ENCODE data around the gene RFPL1.

RFPL1 gene

GRCh38 chr22:29451863-29452262, 13.5 kb downstream of the RFPL1 start:
- H3K4me1 ChIP-seq = no peaks in the 10 kb centered on the region
- no peak overlapping the region for H3K4me3 ChIP-seq (ENCODE audit: low read depth, low read length)
- TF ChIP-seq, protein P1, sequence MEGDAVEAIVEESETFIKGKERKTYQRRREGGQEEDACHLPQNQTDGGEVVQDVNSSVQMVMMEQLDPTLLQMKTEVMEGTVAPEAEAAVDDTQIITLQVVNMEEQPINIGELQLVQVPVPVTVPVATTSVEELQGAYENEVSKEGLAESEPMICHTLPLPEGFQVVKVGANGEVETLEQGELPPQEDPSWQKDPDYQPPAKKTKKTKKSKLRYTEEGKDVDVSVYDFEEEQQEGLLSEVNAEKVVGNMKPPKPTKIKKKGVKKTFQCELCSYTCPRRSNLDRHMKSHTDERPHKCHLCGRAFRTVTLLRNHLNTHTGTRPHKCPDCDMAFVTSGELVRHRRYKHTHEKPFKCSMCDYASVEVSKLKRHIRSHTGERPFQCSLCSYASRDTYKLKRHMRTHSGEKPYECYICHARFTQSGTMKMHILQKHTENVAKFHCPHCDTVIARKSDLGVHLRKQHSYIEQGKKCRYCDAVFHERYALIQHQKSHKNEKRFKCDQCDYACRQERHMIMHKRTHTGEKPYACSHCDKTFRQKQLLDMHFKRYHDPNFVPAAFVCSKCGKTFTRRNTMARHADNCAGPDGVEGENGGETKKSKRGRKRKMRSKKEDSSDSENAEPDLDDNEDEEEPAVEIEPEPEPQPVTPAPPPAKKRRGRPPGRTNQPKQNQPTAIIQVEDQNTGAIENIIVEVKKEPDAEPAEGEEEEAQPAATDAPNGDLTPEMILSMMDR (IDR thresholded peaks at IDR 0.05) = no peak
- H2AFZ ChIP-seq = no peak overlapping the region
- no peak overlapping the region for H3K27ac ChIP-seq
- no peaks in the 10 kb centered on the region for H3K9me3 ChIP-seq (ENCODE audit: control insufficient read depth, low read length)
- no peaks in the 10 kb centered on the region for H3K79me2 ChIP-seq
- no peak overlapping the region for H3K4me2 ChIP-seq (ENCODE audit: low read length)
- no peaks in the 10 kb centered on the region for H3K36me3 ChIP-seq (ENCODE audit: control insufficient read depth, insufficient read depth, low read length)
- no peaks in the 10 kb centered on the region for H3K27me3 ChIP-seq (ENCODE audit: control insufficient read depth, insufficient read depth, low read length)
- H3K9ac ChIP-seq = no peak overlapping the region

DNA sequence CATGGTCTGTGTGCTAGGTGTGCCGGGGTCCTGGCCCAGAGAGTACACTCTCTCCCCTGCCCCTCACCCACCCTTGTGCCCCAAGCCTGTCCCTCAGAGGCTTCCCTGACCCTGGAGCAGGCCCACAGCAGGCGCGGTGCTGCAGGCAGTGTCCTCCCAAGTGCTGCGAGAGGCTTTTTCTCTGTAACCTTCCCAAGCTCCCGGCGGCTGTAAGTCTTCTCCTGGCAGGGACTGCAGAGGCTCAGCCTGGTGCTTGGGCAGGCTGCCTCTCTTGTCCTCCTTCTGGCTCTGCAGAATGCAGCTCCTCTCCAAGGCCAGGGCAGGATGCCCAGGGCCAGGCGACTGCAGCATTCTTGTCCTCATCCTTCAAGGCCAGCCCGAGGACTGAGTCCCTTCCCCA, 15.9 kb downstream of the RFPL1 start:
- no peaks in the 10 kb centered on the region for H3K9me3 ChIP-seq (ENCODE audit: control insufficient read depth, low read length)
- H3K4me1 ChIP-seq = no peaks in the 10 kb centered on the region
- H2AFZ ChIP-seq = no peak overlapping the region
- H3K79me2 ChIP-seq = no peaks in the 10 kb centered on the region
- no peaks in the 10 kb centered on the region for H3K36me3 ChIP-seq (ENCODE audit: control insufficient read depth, insufficient read depth, low read length)
- no peak overlapping the region for H3K27ac ChIP-seq
- TF ChIP-seq, protein P1 (IDR thresholded peaks at IDR 0.05) = no peak
- H3K9ac ChIP-seq = no peak overlapping the region
- H3K27me3 ChIP-seq (ENCODE audit: control insufficient read depth, insufficient read depth, low read length) = no peaks in the 10 kb centered on the region
- H3K4me3 ChIP-seq (ENCODE audit: low read depth, low read length) = no peak overlapping the region
- H3K4me2 ChIP-seq (ENCODE audit: low read length) = no peak overlapping the region

DNA sequence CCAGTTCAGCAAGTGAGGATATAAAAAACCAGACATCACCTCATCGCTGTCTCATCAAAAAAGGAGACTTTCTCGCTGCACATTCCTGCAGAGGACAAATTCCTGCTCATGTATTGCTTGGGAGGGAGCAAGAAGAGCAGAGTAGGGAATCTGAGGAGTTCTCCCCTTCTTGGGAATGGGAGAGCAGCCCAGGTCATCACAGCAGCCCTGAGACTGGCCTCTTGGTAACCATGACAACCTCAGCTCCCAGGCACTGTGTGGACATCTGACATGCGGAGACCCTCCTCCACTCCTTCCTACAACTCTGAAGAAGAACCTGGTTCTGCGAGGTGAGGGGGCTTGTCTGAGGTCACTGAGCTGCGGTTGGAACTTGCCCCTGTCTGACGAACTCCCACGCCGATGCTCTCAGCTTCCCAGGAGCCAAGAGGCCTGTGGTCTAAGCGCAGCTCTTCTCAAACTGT, 17.9 kb downstream of the RFPL1 start:
- no peaks in the 10 kb centered on the region for H3K36me3 ChIP-seq (ENCODE audit: control insufficient read depth, insufficient read depth, low read length)
- H3K9ac ChIP-seq = no peak overlapping the region
- no peak overlapping the region for H3K4me2 ChIP-seq (ENCODE audit: low read length)
- no peak overlapping the region for H2AFZ ChIP-seq
- no peaks in the 10 kb centered on the region for H3K79me2 ChIP-seq
- TF ChIP-seq, protein P1 (IDR thresholded peaks at IDR 0.05) = no peak
- no peaks in the 10 kb centered on the region for H3K9me3 ChIP-seq (ENCODE audit: control insufficient read depth, low read length)
- H3K4me3 ChIP-seq (ENCODE audit: low read depth, low read length) = no peak overlapping the region
- no peak overlapping the region for H3K27ac ChIP-seq
- no peaks in the 10 kb centered on the region for H3K4me1 ChIP-seq
- no peaks in the 10 kb centered on the region for H3K27me3 ChIP-seq (ENCODE audit: control insufficient read depth, insufficient read depth, low read length)

DNA sequence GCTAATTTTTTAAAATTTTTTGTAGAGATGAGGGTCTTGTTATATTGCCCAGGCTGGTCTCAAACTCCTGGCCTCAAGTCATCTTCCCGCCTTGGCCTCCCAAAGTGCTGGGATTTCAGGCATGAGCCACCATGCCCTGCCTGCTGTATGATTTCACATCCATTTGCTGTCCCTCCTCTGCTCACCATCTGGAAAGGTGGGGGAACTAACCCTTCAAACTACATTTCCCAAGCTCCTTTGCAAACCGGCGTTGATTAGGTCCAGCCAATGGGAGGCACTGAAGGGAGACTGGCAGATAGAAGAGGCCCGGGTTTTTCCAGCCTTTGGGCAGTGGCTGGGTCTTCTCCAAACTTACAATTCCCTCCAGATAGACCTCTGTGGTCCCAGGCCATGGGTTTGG, 19.3 kb downstream of the RFPL1 start:
- Histone ChIP-seq H3K4me1 (no peaks in the 10 kb centered on the region), H3K4me3 (ENCODE audit: low read depth, low read length) (no peak overlapping the region), H3K27me3 (ENCODE audit: control insufficient read depth, insufficient read depth, low read length) (no peaks in the 10 kb centered on the region), H3K27ac (no peak overlapping the region), H3K79me2 (no peaks in the 10 kb centered on the region), H3K4me2 (ENCODE audit: low read length) (no peak overlapping the region), H3K9me3 (ENCODE audit: control insufficient read depth, low read length) (no peaks in the 10 kb centered on the region), H3K9ac (no peak overlapping the region), H2AFZ (no peak overlapping the region), H3K36me3 (ENCODE audit: control insufficient read depth, insufficient read depth, low read length) (no peaks in the 10 kb centered on the region)
- TF ChIP-seq, protein P1 (IDR thresholded peaks at IDR 0.05) = no peak

DNA sequence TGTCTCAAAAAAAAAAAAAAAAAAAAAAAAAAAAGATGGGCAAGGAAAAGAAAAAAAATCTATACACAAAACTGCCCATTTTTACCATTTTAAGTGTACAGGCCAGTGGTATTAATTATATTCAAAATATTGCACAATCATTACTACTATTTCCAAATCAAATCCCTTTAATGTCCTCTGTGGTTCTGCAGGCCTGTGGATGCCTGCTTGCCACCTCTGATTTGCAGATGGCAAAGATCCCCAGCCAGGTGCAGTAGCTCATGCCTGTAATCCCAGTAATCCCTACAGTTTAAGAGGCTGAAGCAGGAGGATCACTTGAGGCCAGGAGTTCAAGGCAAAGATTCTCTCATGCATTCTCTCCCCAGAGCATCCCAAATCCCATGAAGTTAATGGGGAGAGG, 20.2 kb downstream of the RFPL1 start:
- Histone ChIP-seq H3K4me1 (no peaks in the 10 kb centered on the region), H3K27ac (no peak overlapping the region), H3K27me3 (ENCODE audit: control insufficient read depth, insufficient read depth, low read length) (no peaks in the 10 kb centered on the region), H3K4me3 (ENCODE audit: low read depth, low read length) (no peak overlapping the region), H3K79me2 (no peaks in the 10 kb centered on the region), H3K9ac (no peak overlapping the region), H2AFZ (no peak overlapping the region), H3K4me2 (ENCODE audit: low read length) (no peak overlapping the region), H3K9me3 (ENCODE audit: control insufficient read depth, low read length) (no peaks in the 10 kb centered on the region), H3K36me3 (ENCODE audit: control insufficient read depth, insufficient read depth, low read length) (no peaks in the 10 kb centered on the region)
- TF ChIP-seq, protein P1 (IDR thresholded peaks at IDR 0.05) = no peak
